Ascending aorta (tissue), 2 donors: ENCODE results near the gene MTG1. TPM values are rescaled to one million over a fixed set of nuclear protein-coding genes. Genes with fewer than 3 reads are reported as not detected.
"Not testable (repeated sequence)": the region's sequence is repeated elsewhere in the genome, so short reads cannot be mapped to it uniquely, and the experiment has no call there.

Experiments used
- DNase-seq, 2 donors: peaks; one replicate each; pipeline ENCODE4 v3.0.0-alpha.2; 2019; ENCODE audit warnings: low spot score in 2 of 2
- H3K27ac ChIP-seq, 2 donors: fragments of 200-600 bp; sonication (generic); one replicate each; pipeline ENCODE4 v1.5.1; 2016 to 2017; ENCODE audit warnings: mild to moderate bottlenecking in 1 of 2
- H3K27me3 ChIP-seq: fragments of 200-600 bp; sonication (generic); one replicate; pipeline ENCODE4 v1.5.1; 2017
- H3K36me3 ChIP-seq, 2 donors: fragments of 200-600 bp; sonication (generic); one replicate each; pipeline ENCODE4 v1.5.1; 2016
- H3K4me1 ChIP-seq, 2 donors: fragments of 200-600 bp; sonication (generic); one replicate each; pipeline ENCODE4 v1.5.1; 2016 to 2017; ENCODE audit warnings: mild to moderate bottlenecking in 1 of 2
- H3K4me3 ChIP-seq, 2 donors: fragments of 200-600 bp; sonication (generic); one replicate each; pipeline ENCODE4 v1.5.1; 2016 to 2017; ENCODE audit warnings: mild to moderate bottlenecking in 1 of 2
- H3K9me3 ChIP-seq, 2 donors: fragments of 200-600 bp; sonication (generic); one replicate each; pipeline ENCODE4 v1.5.1; 2016
- intact Hi-C: fragments of 100-400 bp; cut with DNase I; formaldehyde crosslinking; loops from one replicate; pipeline ENCODE4 v1.15.1; 2023
- total RNA-seq: library from RNA; depleted of rRNA; stranded (reverse); fragments of >200 nt; gene quantifications from one replicate; pipeline ENCODE4 v1.1.0, GENCODE V29; 2016
- TF ChIP-seq, protein P1 (sequence below), 3 experiments: fragments of 200-600 bp in 2 of 3; fragments of 450-650 bp in 1 of 3; sonication (generic) in 2 of 3; IDR thresholded peaks; one replicate each; pipeline ENCODE4 v1.5.1; 2016 to 2019; ENCODE audit warnings: antibody characterized with exemption in 3 of 3, mild to moderate bottlenecking in 1 of 3, moderate library complexity in 1 of 3

Gene MTG1
- total RNA-seq, 1 donor from 2014 or later = 37.8 TPM

DNA sequence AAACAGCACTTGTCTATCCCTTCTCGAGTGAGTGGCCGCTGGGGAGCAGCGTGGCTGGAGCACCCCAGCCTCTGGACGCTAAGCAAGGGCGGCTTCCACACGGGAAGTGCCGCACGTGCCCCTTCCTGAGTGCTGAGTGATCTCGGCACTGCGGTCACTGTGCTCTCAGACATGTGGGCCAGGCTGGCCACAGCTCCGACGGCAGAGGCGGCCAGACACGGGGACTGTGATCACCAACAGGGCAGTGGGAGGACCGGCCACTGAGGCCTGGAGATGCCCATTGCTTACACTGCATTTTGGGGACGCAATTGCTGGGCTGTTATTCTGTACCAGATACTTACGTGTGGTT, 27.9 kb upstream of the MTG1 start:
- Histone ChIP-seq H3K4me3 (no peak overlapping the region), H3K4me1 (no peaks in the 10 kb centered on the region), H3K27me3 (no peaks in the 10 kb centered on the region), H3K27ac (no peak overlapping the region), H3K36me3 (peaks cover 48 to 71% of the 10 kb centered on the region in 2 donors), H3K9me3 (no peaks in the 10 kb centered on the region)
- no peak for DNase-seq
- TF ChIP-seq, protein P1, sequence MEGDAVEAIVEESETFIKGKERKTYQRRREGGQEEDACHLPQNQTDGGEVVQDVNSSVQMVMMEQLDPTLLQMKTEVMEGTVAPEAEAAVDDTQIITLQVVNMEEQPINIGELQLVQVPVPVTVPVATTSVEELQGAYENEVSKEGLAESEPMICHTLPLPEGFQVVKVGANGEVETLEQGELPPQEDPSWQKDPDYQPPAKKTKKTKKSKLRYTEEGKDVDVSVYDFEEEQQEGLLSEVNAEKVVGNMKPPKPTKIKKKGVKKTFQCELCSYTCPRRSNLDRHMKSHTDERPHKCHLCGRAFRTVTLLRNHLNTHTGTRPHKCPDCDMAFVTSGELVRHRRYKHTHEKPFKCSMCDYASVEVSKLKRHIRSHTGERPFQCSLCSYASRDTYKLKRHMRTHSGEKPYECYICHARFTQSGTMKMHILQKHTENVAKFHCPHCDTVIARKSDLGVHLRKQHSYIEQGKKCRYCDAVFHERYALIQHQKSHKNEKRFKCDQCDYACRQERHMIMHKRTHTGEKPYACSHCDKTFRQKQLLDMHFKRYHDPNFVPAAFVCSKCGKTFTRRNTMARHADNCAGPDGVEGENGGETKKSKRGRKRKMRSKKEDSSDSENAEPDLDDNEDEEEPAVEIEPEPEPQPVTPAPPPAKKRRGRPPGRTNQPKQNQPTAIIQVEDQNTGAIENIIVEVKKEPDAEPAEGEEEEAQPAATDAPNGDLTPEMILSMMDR (IDR thresholded peaks at IDR 0.05) = no peak
- intact Hi-C loops = no loop called here

DNA sequence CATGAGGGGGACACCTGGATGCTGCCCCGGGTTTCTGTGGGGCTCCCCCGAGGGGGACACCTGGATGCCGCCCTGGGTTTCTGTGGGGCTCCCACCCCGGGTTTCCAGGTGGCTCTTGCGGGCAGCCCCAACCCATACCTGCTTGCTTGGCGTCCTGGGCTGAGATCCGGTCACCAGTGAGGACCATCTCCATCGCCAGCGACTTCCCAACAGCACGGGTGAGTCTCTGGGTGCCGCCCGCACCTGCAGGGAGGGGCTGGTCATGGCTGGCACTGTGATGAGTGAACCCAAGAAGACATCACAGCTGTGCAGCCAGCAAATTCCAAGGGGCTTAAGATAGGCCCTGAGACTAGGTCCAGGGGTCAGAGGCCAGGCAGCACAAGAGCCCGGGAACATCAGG, 27.2 kb upstream of the MTG1 start:
- H3K27me3 ChIP-seq = no peaks in the 10 kb centered on the region
- H3K4me3 ChIP-seq = no peak overlapping the region
- H3K27ac ChIP-seq = no peak overlapping the region
- no peaks in the 10 kb centered on the region for H3K9me3 ChIP-seq
- H3K4me1 ChIP-seq = no peaks in the 10 kb centered on the region
- intact Hi-C loops = no loop called here
- no peak for DNase-seq
- TF ChIP-seq, protein P1 (IDR thresholded peaks at IDR 0.05) = no peak
- H3K36me3 ChIP-seq = peaks cover 48 to 71% of the 10 kb centered on the region in 2 donors

- H3K27ac ChIP-seq, H3K27me3 ChIP-seq, DNase-seq, intact Hi-C loops, H3K9me3 ChIP-seq, H3K4me1 ChIP-seq, H3K4me3 ChIP-seq: not testable (repeated sequence)
- peaks cover 47 to 66% of the 10 kb centered on the region in 2 donors for H3K36me3 ChIP-seq
Measured at GRCh38 chr10:133367461-133367860, 26.5 kb upstream of the MTG1 start.

DNA sequence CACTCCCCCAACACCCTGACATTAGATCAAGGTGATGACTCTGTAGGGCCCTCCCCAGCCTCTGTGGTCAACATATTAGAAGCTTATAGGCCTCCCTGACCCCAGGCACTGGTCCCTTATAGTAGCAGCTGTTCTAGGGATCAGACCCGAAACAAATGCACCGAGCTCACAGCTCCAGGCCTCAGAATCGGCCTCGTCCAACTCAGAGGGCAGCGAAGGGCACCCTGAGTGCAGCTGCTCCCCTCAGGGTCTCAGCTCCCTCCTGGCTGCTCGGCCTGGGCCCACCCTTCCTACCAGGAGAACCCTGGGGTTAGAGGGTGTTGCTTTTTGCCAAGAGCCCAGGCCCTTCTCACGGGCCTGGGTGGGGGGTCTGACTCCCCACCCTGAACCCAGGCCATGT, 25.8 kb upstream of the MTG1 start:
- H3K36me3 ChIP-seq = peaks cover 46 to 59% of the 10 kb centered on the region in 2 donors

GRCh38 chr10:133370030-133370786, 23.7 kb upstream of the MTG1 start:
- Histone ChIP-seq H3K36me3 (peaks cover 36 to 47% of the 10 kb centered on the region in 2 donors), H3K4me1 (peaks cover 0 to 8% of the 10 kb centered on the region in 2 donors), H3K27ac (no peak overlapping the region), H3K27me3 (no peaks in the 10 kb centered on the region), H3K9me3 (no peaks in the 10 kb centered on the region), H3K4me3 (no peak overlapping the region)
- TF ChIP-seq, protein P1 (IDR thresholded peaks at IDR 0.05) = no peak
- intact Hi-C loops = loop anchor here (5.0 to 10.0 kb wide), 2 partner anchors 38 to 1065 kb away; partner anchors contain the start of gene STK32C
- DNase-seq = no peak

More for the DNA sequence above, 25.8 kb upstream of the MTG1 start:
- TF ChIP-seq, protein P1 (IDR thresholded peaks at IDR 0.05) = no peak
- intact Hi-C loops = no loop called here
- H3K4me3 ChIP-seq = no peak overlapping the region
- H3K9me3 ChIP-seq = no peaks in the 10 kb centered on the region
- H3K4me1 ChIP-seq = peaks cover 0 to 4% of the 10 kb centered on the region in 2 donors
- H3K27me3 ChIP-seq = no peaks in the 10 kb centered on the region
- H3K27ac ChIP-seq = no peak overlapping the region
- DNase-seq = no peak

GRCh38 chr10:133372507-133372906, 21.4 kb upstream of the MTG1 start:
- peaks cover 18 to 29% of the 10 kb centered on the region in 2 donors for H3K36me3 ChIP-seq
- H3K27ac ChIP-seq = peak overlapping the region in 1 of 2 donors; percentile 5
- TF ChIP-seq, protein P1 (IDR thresholded peaks at IDR 0.05) = no peak
- H3K4me1 ChIP-seq = peaks cover 0 to 8% of the 10 kb centered on the region in 2 donors
- no peaks in the 10 kb centered on the region for H3K9me3 ChIP-seq
- DNase-seq = no peak
- peak overlapping the region; percentile 66 to 92 for H3K4me3 ChIP-seq
- intact Hi-C loops = loop anchor here (5.0 to 10.0 kb wide), 2 partner anchors 40 to 1068 kb away; partner anchors contain the start of gene STK32C
- H3K27me3 ChIP-seq = no peaks in the 10 kb centered on the region
